ENCODE data around the gene TPSG1. TPM values are rescaled to one million over a fixed set of nuclear protein-coding genes. Genes with fewer than 3 reads are reported as not detected.
"Not testable (repeated sequence)": the region's sequence is repeated elsewhere in the genome, so short reads cannot be mapped to it uniquely, and the experiment has no call there.

TPSG1 gene
- total and polyA plus RNA-seq, 12 donors = 0.06 to 0.37 TPM; not detected in 10

GRCh38 chr16:1199347-1200013 is 25.6 kb downstream of the TPSG1 start:
- Histone ChIP-seq H3K9me3 (no peaks in the 10 kb centered on the region), H3K27ac (no peak overlapping the region), H3K36me3 (no peaks in the 10 kb centered on the region), H3K27me3 (peaks cover 0 to 16% (median 3%) of the 10 kb centered on the region in 7 donors), H3K4me3 (no peak overlapping the region), H3K4me1 (peaks cover 0 to 4% (median 0%) of the 10 kb centered on the region in 9 donors)
- ATAC-seq (no peak), DNase-seq (no peak)
- intact Hi-C loops (cut with DNase I) = loop anchor here in 2 of 10 donors (10.0 kb wide), 2 partner anchors 385 to 395 kb away; partner anchors contain the start of gene GNG13 (in 1 of the 2)
- WGBS, 2 donors = 83 to 86% methylated on average over 15 of the region's 19 CpGs
- no peak for TF ChIP-seq CTCF (IDR thresholded peaks at IDR 0.05)

- not testable (repeated sequence) for H3K4me1 ChIP-seq, DNase-seq, ATAC-seq, H3K9me3 ChIP-seq, H3K36me3 ChIP-seq, H3K4me3 ChIP-seq, H3K27ac ChIP-seq
- H3K27me3 ChIP-seq = peaks cover 0 to 20% (median 8%) of the 10 kb centered on the region in 7 donors
- intact Hi-C loops (cut with DNase I) = loop anchor here in 1 of 10 donors (10.0 kb wide), 1 partner anchor 384 kb away; no protein-coding TSS in a partner anchor
- WGBS, 2 donors = 88 to 90% methylated on average over 41 to 43 of the region's 44 CpGs
Observed at GRCh38 chr16:1198671-1199346, 26.3 kb downstream of the TPSG1 start.

GRCh38 chr16:1198194-1198593 is 26.9 kb downstream of the TPSG1 start:
- TF ChIP-seq CTCF (IDR thresholded peaks at IDR 0.05) = no peak
- H3K4me1 ChIP-seq = peaks cover 0 to 4% (median 0%) of the 10 kb centered on the region in 9 donors
- H3K4me3 ChIP-seq = no peak overlapping the region
- DNase-seq (no peak), ATAC-seq (no peak)
- no peaks in the 10 kb centered on the region for H3K9me3 ChIP-seq
- H3K36me3 ChIP-seq = no peaks in the 10 kb centered on the region
- 87 to 91% methylated on average over 18 of the region's 18 CpGs for WGBS, 2 donors
- H3K27ac ChIP-seq = no peak overlapping the region
- intact Hi-C loops (cut with DNase I) = loop anchor here in 1 of 10 donors (10.0 kb wide), 1 partner anchor 383 kb away; no protein-coding TSS in a partner anchor
- peaks cover 0 to 23% (median 8%) of the 10 kb centered on the region in 7 donors for H3K27me3 ChIP-seq

GRCh38 chr16:1197237-1197866 is 27.7 kb downstream of the TPSG1 start:
- intact Hi-C loops (cut with DNase I) = loop anchor here in 1 of 10 donors (10.0 kb wide), 1 partner anchor 383 kb away; no protein-coding TSS in a partner anchor
- 75 to 77% methylated on average over 19 of the region's 19 CpGs for WGBS, 2 donors
- TF ChIP-seq CTCF (IDR thresholded peaks at IDR 0.05) = no peak
- H3K27ac ChIP-seq = no peak overlapping the region
- peaks cover 0 to 23% (median 8%) of the 10 kb centered on the region in 7 donors for H3K27me3 ChIP-seq
- no peaks in the 10 kb centered on the region for H3K9me3 ChIP-seq
- ATAC-seq (no peak), DNase-seq (no peak)
- no peaks in the 10 kb centered on the region for H3K36me3 ChIP-seq
- H3K4me1 ChIP-seq = peaks cover 0 to 4% (median 0%) of the 10 kb centered on the region in 9 donors
- no peak overlapping the region for H3K4me3 ChIP-seq
